Spleen (tissue), 7 donors: ENCODE measurements around the gene PTHLH.

Source experiments
- CTCF ChIP-seq, 11 experiments: fragments of 200-600 bp in 7 of 11; fragments of 450-650 bp in 4 of 11; sonication (generic) in 4 of 11; IDR thresholded peaks in 8 of 11; conservative IDR thresholded peaks in 3 of 11; 1 replicate in 7 of 11; 2 replicates in 4 of 11; pipeline versions ENCODE4 v1.4.0 to v1.8.0; 2016 to 2021; ENCODE audit warnings: antibody characterized with exemption in 11 of 11, inconsistent platforms in 4 of 11, mild to moderate bottlenecking in 1 of 11
- POLR2A ChIP-seq, 3 donors: fragments of 450-650 bp; IDR thresholded peaks; one replicate each; pipeline ENCODE4 v1.5.1; 2017; ENCODE audit warnings: antibody characterized with exemption in 3 of 3, mild to moderate bottlenecking in 1 of 3
- donor health status: DM: no; HTN: no; CAD: no; lungs with moderate emphysema.
- donor health status: DM: no; HTN: no; CAD: no.
- donor health status: DM: no; HTN: no; CAD: no.

- TF ChIP-seq CTCF (IDR thresholded peaks at IDR 0.05 in 8 of 11, conservative IDR thresholded peaks at IDR 0.05 in 3 of 11) (no peak), POLR2A (IDR thresholded peaks at IDR 0.05) (no peak)
Measured at GRCh38 chr12:27931390-27931789, 41.1 kb downstream of the PTHLH start.
